COLO829 (cell line): Measurements from ENCODE around the gene ADAMTS2.

Source experiments
- DNase-seq: peaks from one replicate; pipeline ENCODE4 v3.0.0; 2012; ENCODE audit warnings: low spot score

The ADAMTS2 gene

GRCh38 chr5:179343719-179344430, 1.4 kb downstream of the ADAMTS2 start:
- no peak for DNase-seq

- DNase-seq = no peak
These were observed 2.1 kb downstream of the ADAMTS2 start for GRCh38 chr5:179343021-179343718.

GRCh38 chr5:179342577-179342976, 2.7 kb downstream of the ADAMTS2 start:
- DNase-seq = no peak

GRCh38 chr5:179340465-179340864, 4.8 kb downstream of the ADAMTS2 start:
- DNase-seq = no peak

- no peak for DNase-seq
These were observed 5.3 kb downstream of the ADAMTS2 start for GRCh38 chr5:179339996-179340395.

GRCh38 chr5:179339081-179339480, 6.2 kb downstream of the ADAMTS2 start:
- no peak for DNase-seq

- no peak for DNase-seq
These were observed 7.2 kb downstream of the ADAMTS2 start for GRCh38 chr5:179337796-179338676.

- DNase-seq = no peak
These were observed 8.1 kb downstream of the ADAMTS2 start for GRCh38 chr5:179336871-179337795.

- no peak for DNase-seq
These were observed 9.0 kb downstream of the ADAMTS2 start for GRCh38 chr5:179336126-179336870.

- no peak for DNase-seq
These were observed 11.2 kb downstream of the ADAMTS2 start for GRCh38 chr5:179333796-179334761.

GRCh38 chr5:179332741-179333290, 12.4 kb downstream of the ADAMTS2 start:
- DNase-seq = no peak

GRCh38 chr5:179331591-179332375, 13.5 kb downstream of the ADAMTS2 start:
- no peak for DNase-seq

GRCh38 chr5:179330186-179330900, 14.9 kb downstream of the ADAMTS2 start:
- no peak for DNase-seq

- no peak for DNase-seq
These were observed 17.0 kb downstream of the ADAMTS2 start for GRCh38 chr5:179328291-179328690.

GRCh38 chr5:179327021-179327735, 18.1 kb downstream of the ADAMTS2 start:
- DNase-seq = no peak

GRCh38 chr5:179326122-179326927, 18.9 kb downstream of the ADAMTS2 start:
- DNase-seq = no peak
